H9 (cell line): ENCODE data around the gene KRTAP12-4. TPM values are rescaled to one million over a fixed set of nuclear protein-coding genes. Genes with fewer than 3 reads are reported as not detected.

Experiments used
- DNase-seq: peaks from one replicate; pipeline ENCODE4 v3.0.0-alpha.2; 2017
- H2AFZ ChIP-seq: one replicate; pipeline ENCODE4 v1.6.1; 2013; ENCODE audit warnings: mild to moderate bottlenecking, low read length, control low read depth, moderate library complexity
- H2AK5ac ChIP-seq: 2 replicates; pipeline ENCODE4 v1.6.1; 2013; ENCODE audit warnings: low read length, control low read depth, mixed read lengths; ENCODE audit not compliant: insufficient read length
- H2BK120ac ChIP-seq: one replicate; pipeline ENCODE4 v1.6.1; 2013; ENCODE audit warnings: low read depth, mild to moderate bottlenecking, low read length, control low read depth, inconsistent platforms; ENCODE audit not compliant: poor library complexity, severe bottlenecking
- H2BK12ac ChIP-seq: 2 replicates; pipeline ENCODE4 v1.6.1; 2013; ENCODE audit warnings: low read length, control low read depth, mixed read lengths, low read depth; ENCODE audit not compliant: insufficient read length
- H2BK15ac ChIP-seq: 2 replicates; pipeline ENCODE4 v1.6.1; 2013; ENCODE audit warnings: low read depth, low read length, control low read depth
- H2BK20ac ChIP-seq: one replicate; pipeline ENCODE4 v1.6.1; 2013; ENCODE audit warnings: low read depth, mild to moderate bottlenecking, low read length, control low read depth, inconsistent platforms; ENCODE audit not compliant: poor library complexity, severe bottlenecking
- H2BK5ac ChIP-seq: 2 replicates; pipeline ENCODE4 v1.6.1; 2013; ENCODE audit warnings: low read length, control low read depth, mixed read lengths; ENCODE audit not compliant: insufficient read length
- H3K14ac ChIP-seq: 2 replicates; pipeline ENCODE4 v1.6.1; 2013; ENCODE audit warnings: low read length, control low read depth; ENCODE audit not compliant: insufficient read depth
- H3K18ac ChIP-seq: 2 replicates; pipeline ENCODE4 v1.6.1; 2013; ENCODE audit warnings: low read depth, mild to moderate bottlenecking, mixed read lengths, low read length, control low read depth; ENCODE audit not compliant: insufficient read length
- H3K23ac ChIP-seq: 2 replicates; pipeline ENCODE4 v1.6.1; 2013; ENCODE audit warnings: low read length, control low read depth, mixed read lengths, low read depth; ENCODE audit not compliant: insufficient read length
- H3K23me2 ChIP-seq: 2 replicates; pipeline ENCODE4 v1.6.1; 2013; ENCODE audit warnings: low read depth, mild to moderate bottlenecking, mixed read lengths, low read length, control low read depth; ENCODE audit not compliant: insufficient read length, poor library complexity, severe bottlenecking
- H3K27ac ChIP-seq: 2 replicates; pipeline ENCODE4 v1.5.1; 2013; ENCODE audit warnings: low read length, control low read depth, mixed read lengths, low read depth; ENCODE audit not compliant: insufficient read length
- H3K27me3 ChIP-seq: 2 replicates; pipeline ENCODE4 v1.6.1; 2013; ENCODE audit warnings: low read length, control low read depth, inconsistent platforms; ENCODE audit not compliant: insufficient read depth
- H3K4ac ChIP-seq: 2 replicates; pipeline ENCODE4 v1.6.1; 2013; ENCODE audit warnings: low read depth, mild to moderate bottlenecking, control low read depth, inconsistent platforms, low read length, moderate library complexity
- H3K4me1 ChIP-seq: 2 replicates; pipeline ENCODE4 v1.6.1; 2013; ENCODE audit warnings: low read length, control low read depth, inconsistent platforms; ENCODE audit not compliant: insufficient read depth
- H3K4me2 ChIP-seq: 2 replicates; pipeline ENCODE4 v1.6.1; 2013; ENCODE audit warnings: low read length, control low read depth, mixed read lengths; ENCODE audit not compliant: insufficient read length, insufficient read depth
- H3K56ac ChIP-seq: 2 replicates; pipeline ENCODE4 v1.6.1; 2013; ENCODE audit warnings: low read depth, mild to moderate bottlenecking, mixed read lengths, low read length, control low read depth; ENCODE audit not compliant: insufficient read length
- H3K79me1 ChIP-seq: 2 replicates; pipeline ENCODE4 v1.6.1; 2013; ENCODE audit warnings: low read depth, mild to moderate bottlenecking, moderate library complexity, low read length, control low read depth, inconsistent platforms; ENCODE audit not compliant: insufficient read depth, poor library complexity, severe bottlenecking
- H3K79me2 ChIP-seq: 2 replicates; pipeline ENCODE4 v1.6.1; 2013; ENCODE audit warnings: low read length, control low read depth, inconsistent platforms; ENCODE audit not compliant: insufficient read depth
- H3K9ac ChIP-seq: 2 replicates; pipeline ENCODE4 v1.6.1; 2013; ENCODE audit warnings: low read length, control low read depth, mixed read lengths; ENCODE audit not compliant: insufficient read length; ENCODE audit errors: extremely low read depth
- H3K9me3 ChIP-seq: one replicate; pipeline ENCODE4 v1.6.1; 2013; ENCODE audit warnings: low read depth, low read length, inconsistent platforms; ENCODE audit not compliant: control insufficient read depth
- H3T11ph ChIP-seq: one replicate; pipeline ENCODE4 v1.6.1; 2013; ENCODE audit warnings: mild to moderate bottlenecking, low read length, control low read depth, inconsistent platforms
- H4K20me1 ChIP-seq: one replicate; pipeline ENCODE4 v1.6.1; 2013; ENCODE audit not compliant: control insufficient read depth, insufficient read length, insufficient read depth
- H4K5ac ChIP-seq: 2 replicates; pipeline ENCODE4 v1.6.1; 2013; ENCODE audit warnings: low read depth, mild to moderate bottlenecking, mixed read lengths, low read length, control low read depth; ENCODE audit not compliant: insufficient read length
- H4K8ac ChIP-seq: replicated peaks from 2 replicates; pipeline ENCODE4 v1.6.1; 2013; ENCODE audit warnings: low read length, control low read depth, mixed read lengths, low read depth; ENCODE audit not compliant: insufficient read length
- H4K91ac ChIP-seq: 2 replicates; pipeline ENCODE4 v1.6.1; 2013; ENCODE audit warnings: low read depth, mild to moderate bottlenecking, moderate library complexity, mixed read lengths, low read length, control low read depth; ENCODE audit not compliant: insufficient read length
- H3K27ac Mint-ChIP-seq, 3 experiments: 2 replicates in 2 of 3; 3 replicates in 1 of 3; pipeline ENCODE4 v1.8.0; 2020 to 2021; ENCODE audit warnings: mixed read lengths in 3 of 3, mild to moderate bottlenecking in 1 of 3, moderate library complexity in 1 of 3
- H3K27me3 Mint-ChIP-seq: 2 replicates; pipeline ENCODE4 v1.8.0; 2021; ENCODE audit warnings: low read depth, mild to moderate bottlenecking, moderate library complexity, mixed read lengths
- H3K36me3 Mint-ChIP-seq, 3 experiments: 2 replicates in 2 of 3; 3 replicates in 1 of 3; pipeline ENCODE4 v1.8.0; 2020 to 2021; ENCODE audit warnings: low read depth in 3 of 3, mixed read lengths in 3 of 3; ENCODE audit not compliant: insufficient read depth in 1 of 3
- H3K4me1 Mint-ChIP-seq, 2 experiments: 2 replicates each; pipeline ENCODE4 v1.8.0; 2020; ENCODE audit warnings: mixed read lengths in 2 of 2
- H3K4me3 Mint-ChIP-seq, 2 experiments: 2 replicates in 1 of 2; 3 replicates in 1 of 2; pipeline ENCODE4 v1.8.0; 2020 to 2021; ENCODE audit warnings: mild to moderate bottlenecking in 2 of 2, mixed read lengths in 2 of 2, moderate library complexity in 1 of 2
- H3K9me3 Mint-ChIP-seq, 2 experiments: 2 replicates in 1 of 2; 3 replicates in 1 of 2; pipeline ENCODE4 v1.8.0; 2020; ENCODE audit warnings: mild to moderate bottlenecking in 2 of 2, mixed read lengths in 2 of 2, moderate library complexity in 1 of 2
- WGBS: extraction: QIAGEN DNeasy Blood & Tissue Kit; methylation state at CpG from one replicate; pipeline ENCODE4 v1.1.7; 2013; ENCODE audit warnings: missing lambda C conversion rate, low lambda C conversion rate, mixed read lengths; ENCODE audit not compliant: insufficient read length; ENCODE audit errors: extremely low coverage; 5-methylcytosine and 5-hydroxymethylcytosine counted together
- total RNA-seq: library from RNA; stranded (reverse); gene quantifications from 2 replicates; pipeline ENCODE4 v1.2.1, GENCODE V29; 2021
- TF ChIP-seq, protein P1 (sequence below): fragments of 200-600 bp; sonication (generic); conservative IDR thresholded peaks from 3 replicates; pipeline ENCODE4 v1.8.0; 2021; ENCODE audit warnings: antibody characterized with exemption, mild to moderate bottlenecking

The KRTAP12-4 gene
- total RNA-seq, 1 experiment from 2014 or later, result not detected

DNA sequence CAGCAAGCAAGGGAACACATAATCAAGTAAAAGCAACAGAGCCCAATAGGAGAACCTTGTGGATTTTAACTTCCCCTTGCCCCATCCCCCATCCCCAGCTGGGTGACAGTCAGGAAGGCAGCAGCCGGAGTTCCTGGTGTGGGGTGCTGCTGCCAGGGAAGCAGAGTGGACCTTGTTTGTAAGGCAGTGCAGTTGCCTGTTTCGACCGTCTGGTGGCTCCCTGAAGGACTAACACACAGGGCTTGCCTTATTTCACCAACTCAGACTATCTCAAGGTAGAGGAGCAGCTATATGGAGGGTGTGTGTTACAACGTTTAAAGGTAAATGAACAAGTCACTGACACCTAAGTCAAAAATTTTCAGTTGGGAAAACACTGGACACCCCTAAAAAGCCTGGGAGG lies 36.0 kb downstream of the KRTAP12-4 start:
- Histone ChIP-seq H2BK12ac (no peak overlapping the region), H4K20me1 (no peaks in the 10 kb centered on the region), H2BK20ac (no peak overlapping the region), H3K56ac (no peak overlapping the region), H3K27me3 (no peaks in the 10 kb centered on the region), H2AFZ (no peak overlapping the region), H3K23me2 (no peaks in the 10 kb centered on the region), H2BK15ac (no peak overlapping the region), H3K4me2 (no peak overlapping the region), H3K14ac (no peak overlapping the region), H3K4ac (no peak overlapping the region), H4K5ac (no peak overlapping the region), H3K9ac (no peak overlapping the region), H2BK120ac (no peak overlapping the region), H4K8ac (no peak overlapping the region), H3K23ac (no peak overlapping the region), H3K18ac (no peak overlapping the region), H3K79me2 (no peaks in the 10 kb centered on the region), H3T11ph (no peak overlapping the region), H4K91ac (no peak overlapping the region), H2BK5ac (no peak overlapping the region), H3K9me3 (peaks cover 4% of the 10 kb centered on the region), H3K27ac (no peak overlapping the region), H2AK5ac (no peak overlapping the region), H3K4me1 (no peaks in the 10 kb centered on the region), H3K79me1 (no peaks in the 10 kb centered on the region)
- peaks cover 4% of the 10 kb centered on the region for H3K27me3 Mint-ChIP-seq
- peaks cover 11 to 30% (median 20%) of the 10 kb centered on the region in 3 experiments for H3K36me3 Mint-ChIP-seq
- H3K4me1 Mint-ChIP-seq, result peaks cover 27% of the 10 kb centered on the region in 2 experiments
- no peak overlapping the region for H3K4me3 Mint-ChIP-seq
- WGBS, result no CpG with 5 or more reads among the region's 4 CpGs
- TF ChIP-seq, protein P1, sequence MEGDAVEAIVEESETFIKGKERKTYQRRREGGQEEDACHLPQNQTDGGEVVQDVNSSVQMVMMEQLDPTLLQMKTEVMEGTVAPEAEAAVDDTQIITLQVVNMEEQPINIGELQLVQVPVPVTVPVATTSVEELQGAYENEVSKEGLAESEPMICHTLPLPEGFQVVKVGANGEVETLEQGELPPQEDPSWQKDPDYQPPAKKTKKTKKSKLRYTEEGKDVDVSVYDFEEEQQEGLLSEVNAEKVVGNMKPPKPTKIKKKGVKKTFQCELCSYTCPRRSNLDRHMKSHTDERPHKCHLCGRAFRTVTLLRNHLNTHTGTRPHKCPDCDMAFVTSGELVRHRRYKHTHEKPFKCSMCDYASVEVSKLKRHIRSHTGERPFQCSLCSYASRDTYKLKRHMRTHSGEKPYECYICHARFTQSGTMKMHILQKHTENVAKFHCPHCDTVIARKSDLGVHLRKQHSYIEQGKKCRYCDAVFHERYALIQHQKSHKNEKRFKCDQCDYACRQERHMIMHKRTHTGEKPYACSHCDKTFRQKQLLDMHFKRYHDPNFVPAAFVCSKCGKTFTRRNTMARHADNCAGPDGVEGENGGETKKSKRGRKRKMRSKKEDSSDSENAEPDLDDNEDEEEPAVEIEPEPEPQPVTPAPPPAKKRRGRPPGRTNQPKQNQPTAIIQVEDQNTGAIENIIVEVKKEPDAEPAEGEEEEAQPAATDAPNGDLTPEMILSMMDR, result peak; percentile 64
- DNase-seq, result peak; percentile 68
- peaks cover 33 to 38% of the 10 kb centered on the region in 2 experiments for H3K9me3 Mint-ChIP-seq
- no peak overlapping the region for H3K27ac Mint-ChIP-seq
